Transverse colon (tissue), 4 donors: ENCODE data around the gene OCA2.

Experiments used
- EP300 ChIP-seq: sonication (generic); formaldehyde crosslinking; IDR thresholded peaks from one replicate; pipeline ENCODE4 v1.6.1; 2017; ENCODE audit warnings: antibody characterized with exemption, low read depth
- POLR2A ChIP-seq: fragments of 450-650 bp; IDR thresholded peaks from one replicate; pipeline ENCODE4 v1.6.1; 2016; ENCODE audit warnings: antibody characterized with exemption, mild to moderate bottlenecking, moderate library complexity
- POLR2AphosphoS5 ChIP-seq, 3 donors: sonication (generic); formaldehyde crosslinking; IDR thresholded peaks; one replicate each; pipeline ENCODE4 v1.6.1; 2016; ENCODE audit warnings: antibody characterized with exemption in 3 of 3
- TF ChIP-seq, protein P1 (sequence below), 5 experiments: fragments of 200-600 bp in 3 of 5; fragments of 450-650 bp in 2 of 5; sonication (generic) in 3 of 5; IDR thresholded peaks; 1 replicate in 2 of 5; 2 replicates in 3 of 5; pipeline ENCODE4 v1.5.1; 2016 to 2017; ENCODE audit warnings: antibody characterized with exemption in 5 of 5, inconsistent platforms in 3 of 5, mild to moderate bottlenecking in 2 of 5, moderate library complexity in 1 of 5

DNA sequence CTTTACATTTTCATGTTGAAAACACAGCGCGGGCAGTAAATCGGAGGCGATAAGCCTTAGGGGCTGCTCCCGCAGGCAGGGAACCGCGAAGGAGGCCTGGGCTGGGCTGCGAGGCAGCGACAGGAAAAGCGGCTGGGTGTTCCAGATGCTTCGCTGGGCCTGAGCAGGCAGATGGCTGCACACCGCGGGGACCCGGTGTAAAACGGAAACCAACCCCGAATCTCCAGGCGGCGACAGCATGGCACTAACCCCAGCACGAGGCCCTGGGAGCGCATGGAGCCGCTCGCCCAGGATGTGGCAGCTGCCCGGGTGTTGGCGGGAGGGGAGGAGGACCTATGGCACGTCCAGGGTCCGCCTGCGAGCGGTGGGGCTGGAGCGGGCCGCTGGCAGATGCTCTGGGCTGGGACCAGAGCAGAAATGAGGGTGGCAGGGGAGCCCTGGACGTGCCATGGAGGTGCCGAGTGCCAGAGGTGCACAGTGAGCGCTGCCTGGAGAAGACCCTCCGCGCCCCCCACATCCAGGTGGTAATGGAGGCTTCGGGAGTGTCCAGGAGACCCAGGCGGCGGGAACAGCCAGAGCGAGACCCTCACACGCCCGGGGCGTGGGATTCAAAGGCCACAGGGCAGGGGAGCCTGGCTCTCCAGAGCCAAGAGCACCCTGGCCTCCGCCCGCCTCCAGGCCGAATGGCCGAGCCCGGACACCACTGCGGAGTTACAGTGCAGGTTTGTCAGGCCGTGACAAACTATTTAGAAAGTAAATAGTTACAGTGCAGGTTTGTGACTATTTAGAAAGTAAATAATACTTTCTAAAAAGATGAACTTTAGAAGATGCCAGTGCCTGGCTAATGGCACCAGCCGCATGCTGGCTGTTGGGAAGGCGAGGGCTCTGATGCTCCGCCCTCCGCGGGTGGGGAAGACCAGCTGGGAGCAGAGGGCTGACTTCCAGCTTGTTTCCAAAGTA is 293.6 kb downstream of the OCA2 start:
- TF ChIP-seq, protein P1, sequence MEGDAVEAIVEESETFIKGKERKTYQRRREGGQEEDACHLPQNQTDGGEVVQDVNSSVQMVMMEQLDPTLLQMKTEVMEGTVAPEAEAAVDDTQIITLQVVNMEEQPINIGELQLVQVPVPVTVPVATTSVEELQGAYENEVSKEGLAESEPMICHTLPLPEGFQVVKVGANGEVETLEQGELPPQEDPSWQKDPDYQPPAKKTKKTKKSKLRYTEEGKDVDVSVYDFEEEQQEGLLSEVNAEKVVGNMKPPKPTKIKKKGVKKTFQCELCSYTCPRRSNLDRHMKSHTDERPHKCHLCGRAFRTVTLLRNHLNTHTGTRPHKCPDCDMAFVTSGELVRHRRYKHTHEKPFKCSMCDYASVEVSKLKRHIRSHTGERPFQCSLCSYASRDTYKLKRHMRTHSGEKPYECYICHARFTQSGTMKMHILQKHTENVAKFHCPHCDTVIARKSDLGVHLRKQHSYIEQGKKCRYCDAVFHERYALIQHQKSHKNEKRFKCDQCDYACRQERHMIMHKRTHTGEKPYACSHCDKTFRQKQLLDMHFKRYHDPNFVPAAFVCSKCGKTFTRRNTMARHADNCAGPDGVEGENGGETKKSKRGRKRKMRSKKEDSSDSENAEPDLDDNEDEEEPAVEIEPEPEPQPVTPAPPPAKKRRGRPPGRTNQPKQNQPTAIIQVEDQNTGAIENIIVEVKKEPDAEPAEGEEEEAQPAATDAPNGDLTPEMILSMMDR (IDR thresholded peaks at IDR 0.05), result no peak
- TF ChIP-seq EP300 (no peak), POLR2A (no peak), POLR2AphosphoS5 (IDR thresholded peaks at IDR 0.05) (no peak)
